ENCODE data around the gene LARGE1. TPM values are rescaled to one million over a fixed set of nuclear protein-coding genes. Genes with fewer than 3 reads are reported as not detected.

The LARGE1 gene
- total and polyA plus RNA-seq, 8 donors: 4.1 to 29.3 (median 13.7) TPM

DNA sequence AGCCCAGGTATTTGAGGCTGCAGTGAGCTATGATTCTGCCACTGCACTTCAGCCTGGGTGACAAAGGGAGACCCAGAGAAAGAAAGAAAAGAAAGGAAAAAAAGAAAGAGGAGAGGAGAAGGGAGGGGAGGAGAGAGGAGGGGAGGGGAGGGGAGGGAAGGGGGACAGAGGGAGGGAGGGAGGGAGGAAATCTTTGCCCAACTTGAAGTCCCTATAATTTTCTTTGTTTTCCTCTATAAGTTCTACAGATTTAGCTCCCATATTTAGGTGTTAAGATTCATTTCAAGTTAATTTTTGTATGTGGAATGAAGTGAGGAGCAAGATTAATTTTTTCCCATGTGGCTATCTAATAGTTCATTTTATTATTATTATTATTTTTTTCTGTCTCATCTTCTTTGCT is 328.3 kb downstream of the LARGE1 start:
- FAIRE-seq: no peak
- intact Hi-C loops (cut with DNase I): no loop called here
- Histone ChIP-seq H3K36me3 (no peaks in the 10 kb centered on the region), H3K27ac (no peak overlapping the region), H3K27me3 (no peaks in the 10 kb centered on the region), H3K4me1 (no peaks in the 10 kb centered on the region), H3K4me3 (no peak overlapping the region), H3K9me3 (no peaks in the 10 kb centered on the region)
- DNase-seq: no peak
- ATAC-seq: no peak
- TF ChIP-seq, protein P1, sequence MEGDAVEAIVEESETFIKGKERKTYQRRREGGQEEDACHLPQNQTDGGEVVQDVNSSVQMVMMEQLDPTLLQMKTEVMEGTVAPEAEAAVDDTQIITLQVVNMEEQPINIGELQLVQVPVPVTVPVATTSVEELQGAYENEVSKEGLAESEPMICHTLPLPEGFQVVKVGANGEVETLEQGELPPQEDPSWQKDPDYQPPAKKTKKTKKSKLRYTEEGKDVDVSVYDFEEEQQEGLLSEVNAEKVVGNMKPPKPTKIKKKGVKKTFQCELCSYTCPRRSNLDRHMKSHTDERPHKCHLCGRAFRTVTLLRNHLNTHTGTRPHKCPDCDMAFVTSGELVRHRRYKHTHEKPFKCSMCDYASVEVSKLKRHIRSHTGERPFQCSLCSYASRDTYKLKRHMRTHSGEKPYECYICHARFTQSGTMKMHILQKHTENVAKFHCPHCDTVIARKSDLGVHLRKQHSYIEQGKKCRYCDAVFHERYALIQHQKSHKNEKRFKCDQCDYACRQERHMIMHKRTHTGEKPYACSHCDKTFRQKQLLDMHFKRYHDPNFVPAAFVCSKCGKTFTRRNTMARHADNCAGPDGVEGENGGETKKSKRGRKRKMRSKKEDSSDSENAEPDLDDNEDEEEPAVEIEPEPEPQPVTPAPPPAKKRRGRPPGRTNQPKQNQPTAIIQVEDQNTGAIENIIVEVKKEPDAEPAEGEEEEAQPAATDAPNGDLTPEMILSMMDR (IDR thresholded peaks at IDR 0.05): no peak

DNA sequence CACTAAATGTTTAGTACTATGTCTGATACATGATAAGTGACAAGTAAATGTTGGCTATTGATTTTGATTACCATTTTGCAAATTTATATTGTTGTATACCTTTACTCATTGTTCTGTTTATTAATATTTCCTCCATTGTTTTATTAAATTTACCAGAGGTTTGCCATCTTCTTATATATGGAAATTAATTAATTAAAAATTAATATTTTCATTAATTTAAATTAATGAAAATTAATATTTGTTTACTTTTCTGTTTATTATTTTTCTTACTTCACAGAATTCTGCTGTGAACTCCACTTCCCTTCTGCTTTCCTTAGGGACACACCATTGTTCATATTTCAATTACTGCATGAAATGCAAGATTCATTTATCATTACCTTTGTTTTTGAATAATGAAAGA is 331.0 kb downstream of the LARGE1 start:
- H3K9me3 ChIP-seq: no peaks in the 10 kb centered on the region
- no peaks in the 10 kb centered on the region for H3K4me1 ChIP-seq
- no peaks in the 10 kb centered on the region for H3K36me3 ChIP-seq
- TF ChIP-seq, protein P1 (IDR thresholded peaks at IDR 0.05): no peak
- ATAC-seq: no peak
- no peak for DNase-seq
- H3K4me3 ChIP-seq: no peak overlapping the region
- H3K27ac ChIP-seq: no peak overlapping the region
- FAIRE-seq: no peak
- H3K27me3 ChIP-seq: no peaks in the 10 kb centered on the region
- intact Hi-C loops (cut with DNase I): loop anchor here in 1 of 3 donors (10.0 kb wide), 1 partner anchor 294 kb away; no protein-coding TSS in a partner anchor

DNA sequence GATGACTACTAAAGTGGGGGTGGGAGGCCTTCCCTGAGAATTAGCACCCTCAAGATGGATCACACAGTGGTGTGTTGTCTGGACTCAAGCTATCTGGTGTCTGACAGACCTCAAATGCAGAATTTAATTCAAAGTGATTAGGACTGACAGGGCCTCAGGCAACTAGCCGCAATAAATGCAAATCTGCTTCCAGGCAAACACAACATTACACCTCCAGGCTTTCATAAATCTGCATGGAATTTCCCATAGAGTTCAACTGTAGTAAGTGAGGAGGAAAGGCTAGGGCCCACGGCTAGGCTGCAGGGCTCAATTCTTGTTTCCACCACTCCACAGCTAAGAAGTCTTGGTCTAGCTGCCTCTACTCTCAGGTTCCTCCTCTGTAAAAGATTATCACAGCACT is 331.4 kb downstream of the LARGE1 start:
- ATAC-seq: no peak
- Histone ChIP-seq H3K27ac (no peak overlapping the region), H3K4me3 (no peak overlapping the region), H3K9me3 (no peaks in the 10 kb centered on the region), H3K27me3 (no peaks in the 10 kb centered on the region), H3K4me1 (no peaks in the 10 kb centered on the region), H3K36me3 (no peaks in the 10 kb centered on the region)
- intact Hi-C loops (cut with DNase I): loop anchor here in 1 of 3 donors (10.0 kb wide), 1 partner anchor 294 kb away; no protein-coding TSS in a partner anchor
- TF ChIP-seq, protein P1 (IDR thresholded peaks at IDR 0.05): no peak
- 95 to 96% methylated on average over 2 of the region's 2 CpGs for WGBS, 2 donors
- FAIRE-seq: no peak
- DNase-seq: no peak

DNA sequence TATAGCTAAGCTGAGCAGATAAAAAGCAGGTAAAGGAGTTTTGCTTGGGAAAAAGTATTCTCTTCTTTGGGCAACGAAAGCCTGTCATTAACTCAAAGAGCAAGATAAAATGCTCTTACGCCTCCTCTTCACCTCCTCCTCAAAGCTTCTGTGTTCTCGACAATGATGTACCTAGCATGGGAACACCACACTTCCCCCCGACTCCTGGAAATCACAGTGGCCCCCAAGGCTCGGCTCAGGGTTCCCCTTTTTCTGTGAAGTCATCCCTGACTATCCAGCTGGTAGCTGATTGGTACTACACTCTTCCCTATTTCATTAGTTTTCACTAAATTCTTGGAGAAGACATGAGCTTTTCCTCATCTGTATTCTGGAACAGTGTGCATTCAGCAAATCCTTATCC is 336.1 kb downstream of the LARGE1 start:
- Histone ChIP-seq H3K4me1 (peaks cover 2 to 3% (median 3%) of the 10 kb centered on the region in 3 donors), H3K36me3 (no peaks in the 10 kb centered on the region), H3K9me3 (no peaks in the 10 kb centered on the region), H3K27ac (no peak overlapping the region), H3K27me3 (no peaks in the 10 kb centered on the region), H3K4me3 (no peak overlapping the region)
- no peak for FAIRE-seq
- intact Hi-C loops (cut with DNase I): loop anchor here in 1 of 3 donors (10.0 kb wide), 1 partner anchor 289 kb away; no protein-coding TSS in a partner anchor
- TF ChIP-seq, protein P1 (IDR thresholded peaks at IDR 0.05): no peak
- no peak for DNase-seq
- WGBS, 2 donors: 88 to 96% methylated on average over 5 of the region's 5 CpGs
- ATAC-seq: no peak

DNA sequence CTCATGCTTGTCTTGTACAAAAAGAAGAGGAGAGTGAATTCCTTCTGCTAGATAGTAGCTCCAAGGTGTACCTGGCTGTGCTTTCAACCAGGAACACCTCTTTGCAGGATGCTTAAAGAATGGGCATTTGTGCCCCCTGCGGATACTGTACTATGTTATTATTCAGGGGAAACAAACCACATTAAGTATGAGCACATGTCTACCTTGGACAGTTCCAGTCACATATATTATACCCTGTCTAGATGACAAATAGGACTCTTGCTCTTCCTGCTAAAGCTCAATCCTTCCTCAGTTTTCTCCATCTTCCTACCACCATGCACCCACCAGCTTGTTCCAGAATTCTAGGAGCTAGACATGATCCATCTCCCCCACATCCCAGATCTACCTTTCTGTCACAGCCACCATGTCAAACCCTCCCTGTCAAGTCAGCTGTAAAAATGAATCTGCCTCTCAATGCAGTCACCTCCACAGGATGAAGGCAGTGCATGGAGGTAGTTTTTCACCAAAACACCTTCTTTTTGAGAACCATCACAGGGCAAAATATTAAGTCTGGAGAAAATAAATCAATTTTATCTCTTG is 337.4 kb downstream of the LARGE1 start:
- FAIRE-seq (no peak), DNase-seq (no peak)

More for the DNA sequence above, 337.4 kb downstream of the LARGE1 start:
- 86 to 100% methylated on average over 1 of the region's 1 CpG for WGBS, 2 donors
- H3K36me3 ChIP-seq: no peaks in the 10 kb centered on the region
- TF ChIP-seq, protein P1 (IDR thresholded peaks at IDR 0.05): no peak
- no peaks in the 10 kb centered on the region for H3K9me3 ChIP-seq
- peaks cover 3 to 15% (median 14%) of the 10 kb centered on the region in 3 donors for H3K4me1 ChIP-seq
- no peaks in the 10 kb centered on the region for H3K27me3 ChIP-seq
- no peak overlapping the region for H3K4me3 ChIP-seq
- H3K27ac ChIP-seq: no peak overlapping the region
- intact Hi-C loops (cut with DNase I): loop anchor here in 1 of 3 donors (10.0 kb wide), 1 partner anchor 288 kb away; no protein-coding TSS in a partner anchor
- no peak for ATAC-seq
